ENCODE results near the gene F8A3.
"Not testable (repeated sequence)": the region's sequence is repeated elsewhere in the genome, so short reads cannot be mapped to it uniquely, and the experiment has no call there.

The F8A3 gene

DNA sequence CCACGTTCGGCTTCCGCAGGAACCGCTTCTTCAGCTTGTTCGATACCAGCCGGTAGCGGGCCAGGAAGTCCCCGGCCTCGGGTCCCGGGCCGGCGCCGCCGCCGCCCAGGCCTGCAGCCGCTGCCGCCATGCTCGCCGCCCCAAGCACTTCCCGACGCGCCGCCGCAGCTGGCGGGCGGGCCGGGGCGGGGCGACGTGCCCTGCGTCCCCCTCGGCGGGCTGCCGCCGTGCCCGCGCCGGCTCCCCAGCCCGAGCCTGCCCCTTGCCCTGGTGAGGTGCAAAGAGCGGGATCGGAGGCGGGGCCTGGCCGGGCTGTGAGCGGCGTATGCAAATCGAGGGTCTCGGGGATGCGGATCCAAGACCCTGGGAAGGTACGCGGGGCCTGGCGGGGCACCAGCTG lies at the start of gene F8A3:
Gene F8A3 (minus strand): TSS at position 150 of the 400 bp plus-strand sequence. CDS start 20 bp downstream, at position 130.
- DNase-seq = not testable (repeated sequence)

GRCh38 chrX:155505296-155505695 lies 46.9 kb upstream of the F8A3 start:
- no peak for DNase-seq

- not testable (repeated sequence) for DNase-seq
These were observed 36.7 kb upstream of the F8A3 start for GRCh38 chrX:155495134-155495533.

GRCh38 chrX:155491421-155491820 lies 33.0 kb upstream of the F8A3 start:
- not testable (repeated sequence) for DNase-seq

- DNase-seq = not testable (repeated sequence)
These were observed 18.7 kb upstream of the F8A3 start for GRCh38 chrX:155477136-155477535.

DNA sequence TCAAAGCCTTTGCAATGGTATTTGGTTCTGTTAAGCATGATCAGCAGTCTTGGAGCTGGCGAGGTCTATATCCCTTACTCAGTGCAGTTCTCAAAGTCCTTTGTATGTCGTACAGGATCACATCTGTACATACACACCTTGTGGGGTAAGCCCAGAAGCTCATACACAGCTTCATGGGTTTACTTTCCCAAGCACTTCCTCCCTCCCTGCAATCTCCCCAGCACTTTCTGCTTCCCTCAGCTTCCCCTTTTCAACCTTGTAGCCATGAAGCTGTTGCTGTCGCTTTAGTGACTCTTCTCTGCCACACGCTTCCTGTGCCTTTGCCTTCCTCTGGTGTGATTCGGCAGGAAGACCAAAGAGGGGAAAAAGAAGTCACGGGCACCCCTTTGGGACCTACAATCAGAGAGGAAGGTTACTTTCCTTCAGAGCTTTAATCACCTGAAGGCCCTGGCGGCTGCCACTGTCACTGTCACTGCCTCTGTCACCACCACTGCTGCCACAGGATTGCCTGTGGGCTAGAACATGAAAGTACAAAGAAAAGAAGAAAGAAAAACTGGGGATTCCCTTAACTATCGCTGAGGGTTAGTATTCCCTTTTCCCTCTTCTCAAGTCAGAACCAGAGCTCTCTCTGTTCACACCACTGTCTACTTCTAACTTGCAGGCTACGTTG lies 8.0 kb upstream of the F8A3 start:
- DNase-seq = not testable (repeated sequence)

DNA sequence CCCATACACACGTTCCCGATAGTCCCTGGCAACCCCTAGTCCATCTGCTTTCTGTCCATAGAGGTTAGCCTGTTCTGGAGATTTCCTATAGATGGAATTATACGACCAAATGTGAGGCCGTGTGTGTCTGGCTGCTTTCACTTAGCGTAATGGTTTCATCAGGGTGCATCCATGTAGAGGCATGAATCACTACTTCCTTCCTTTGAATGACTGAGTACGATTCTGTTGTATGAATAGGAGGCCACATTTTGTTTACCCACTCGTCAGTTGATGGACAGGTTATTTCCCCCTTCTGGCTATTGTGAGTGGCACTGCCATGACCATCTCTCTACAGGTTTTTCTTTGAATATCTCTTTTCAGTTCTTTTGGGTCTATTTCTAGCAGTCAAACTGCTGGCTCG lies 2.1 kb upstream of the F8A3 start:
- DNase-seq = not testable (repeated sequence)

- not testable (repeated sequence) for DNase-seq
These were observed 516 bp downstream of the F8A3 start for GRCh38 chrX:155457761-155458447.

DNA sequence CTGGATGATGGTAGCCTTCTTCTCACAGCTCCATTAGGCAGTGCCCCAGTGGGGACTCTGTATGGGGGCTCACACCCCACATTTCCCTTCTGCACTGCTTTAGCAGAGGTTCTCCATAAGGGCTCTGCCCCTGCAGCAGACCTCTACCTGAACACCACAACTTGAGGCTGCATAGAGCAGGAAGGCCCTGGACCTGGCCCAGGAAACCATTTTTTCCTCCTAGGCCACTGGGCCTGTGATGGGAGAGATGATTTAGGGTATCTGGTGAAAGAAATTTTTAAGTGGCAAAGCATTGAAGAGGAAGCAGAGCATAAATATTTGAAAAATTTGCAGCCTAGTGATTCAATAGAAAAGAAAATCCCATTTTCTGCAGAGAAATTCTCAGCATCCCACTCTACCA lies 17.3 kb downstream of the F8A3 start:
- no peak for DNase-seq

DNA sequence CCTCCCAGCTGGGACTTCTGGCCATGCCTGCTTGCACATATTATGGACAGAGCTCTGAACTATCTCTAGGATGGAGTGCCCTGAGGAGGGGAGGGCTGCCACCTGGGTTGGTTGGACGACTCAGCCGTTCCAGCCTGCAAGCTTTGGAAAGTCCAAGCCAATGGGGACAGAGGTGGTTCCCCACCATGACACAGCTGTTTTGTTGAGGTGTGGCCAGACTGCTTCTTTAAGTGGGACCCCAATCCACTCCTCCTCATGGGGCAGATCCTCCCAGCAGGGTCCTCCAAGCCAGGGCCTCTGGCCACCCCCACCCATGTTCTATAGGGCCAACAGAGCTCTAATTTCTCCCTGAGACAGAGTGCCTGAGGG lies 22.7 kb downstream of the F8A3 start:
- no peak for DNase-seq

GRCh38 chrX:155434906-155435743 lies 23.3 kb downstream of the F8A3 start:
- no peak for DNase-seq

GRCh38 chrX:155417769-155418168 lies 40.7 kb downstream of the F8A3 start:
- DNase-seq = no peak
